Stimulated activated CD8-positive, alpha-beta memory T cell treated with anti-CD3 and anti-CD28 coated beads, Interleukin-2, amount 100 ng/mL, for 48 hours (primary cell): ENCODE measurements around the gene CEP170B.
A peak's percentile ranks its signal among the peaks of the same experiment; 100 is the strongest.
"Not testable (repeated sequence)": the region's sequence is repeated elsewhere in the genome, so short reads cannot be mapped to it uniquely, and the experiment has no call there.

Experiments
- DNase-seq, 2 donors: peaks; one replicate each; pipeline ENCODE4 v3.0.0-alpha.2; 2020; ENCODE audit warnings: low read depth in 2 of 2

Gene CEP170B

DNA sequence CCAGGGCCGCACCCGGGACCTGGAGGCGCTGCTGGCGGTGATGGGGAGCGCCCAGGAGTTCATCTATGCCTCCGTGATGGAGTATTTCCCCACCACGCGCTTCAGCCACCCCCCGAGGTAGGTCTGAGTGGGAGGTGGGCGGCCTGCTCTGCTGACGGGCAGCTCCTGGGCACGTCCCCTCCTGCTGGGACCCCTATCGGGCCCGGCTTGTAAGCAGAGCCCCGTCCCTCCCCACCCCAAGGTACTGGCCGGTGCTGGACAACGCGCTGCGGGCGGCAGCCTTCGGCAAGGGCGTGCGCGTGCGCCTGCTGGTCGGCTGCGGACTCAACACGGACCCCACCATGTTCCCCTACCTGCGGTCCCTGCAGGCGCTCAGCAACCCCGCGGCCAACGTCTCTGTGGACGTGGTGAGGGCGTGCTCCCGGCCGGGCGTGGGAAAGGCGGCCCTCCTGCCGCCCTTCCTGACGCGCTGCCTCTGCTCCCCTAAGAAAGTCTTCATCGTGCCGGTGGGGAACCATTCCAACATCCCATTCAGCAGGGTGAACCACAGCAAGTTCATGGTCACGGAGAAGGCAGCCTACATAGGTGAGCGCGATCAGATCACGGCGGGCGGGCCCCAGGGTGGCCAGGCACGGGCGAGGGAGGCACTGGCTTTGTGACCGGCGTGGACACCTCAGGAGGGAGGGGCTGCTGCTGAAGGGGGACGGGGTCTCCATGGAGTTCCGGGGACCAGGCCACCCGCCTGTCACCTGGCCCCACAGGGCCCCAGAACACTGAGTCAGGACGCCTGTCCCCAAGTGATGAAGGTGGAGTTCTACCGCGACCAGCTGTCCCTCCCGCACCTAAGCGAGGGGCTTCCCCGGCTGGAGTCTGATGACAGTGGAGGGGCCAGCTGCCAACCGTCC, 67.0 kb downstream of the CEP170B start:
- DNase-seq, result no peak

DNA sequence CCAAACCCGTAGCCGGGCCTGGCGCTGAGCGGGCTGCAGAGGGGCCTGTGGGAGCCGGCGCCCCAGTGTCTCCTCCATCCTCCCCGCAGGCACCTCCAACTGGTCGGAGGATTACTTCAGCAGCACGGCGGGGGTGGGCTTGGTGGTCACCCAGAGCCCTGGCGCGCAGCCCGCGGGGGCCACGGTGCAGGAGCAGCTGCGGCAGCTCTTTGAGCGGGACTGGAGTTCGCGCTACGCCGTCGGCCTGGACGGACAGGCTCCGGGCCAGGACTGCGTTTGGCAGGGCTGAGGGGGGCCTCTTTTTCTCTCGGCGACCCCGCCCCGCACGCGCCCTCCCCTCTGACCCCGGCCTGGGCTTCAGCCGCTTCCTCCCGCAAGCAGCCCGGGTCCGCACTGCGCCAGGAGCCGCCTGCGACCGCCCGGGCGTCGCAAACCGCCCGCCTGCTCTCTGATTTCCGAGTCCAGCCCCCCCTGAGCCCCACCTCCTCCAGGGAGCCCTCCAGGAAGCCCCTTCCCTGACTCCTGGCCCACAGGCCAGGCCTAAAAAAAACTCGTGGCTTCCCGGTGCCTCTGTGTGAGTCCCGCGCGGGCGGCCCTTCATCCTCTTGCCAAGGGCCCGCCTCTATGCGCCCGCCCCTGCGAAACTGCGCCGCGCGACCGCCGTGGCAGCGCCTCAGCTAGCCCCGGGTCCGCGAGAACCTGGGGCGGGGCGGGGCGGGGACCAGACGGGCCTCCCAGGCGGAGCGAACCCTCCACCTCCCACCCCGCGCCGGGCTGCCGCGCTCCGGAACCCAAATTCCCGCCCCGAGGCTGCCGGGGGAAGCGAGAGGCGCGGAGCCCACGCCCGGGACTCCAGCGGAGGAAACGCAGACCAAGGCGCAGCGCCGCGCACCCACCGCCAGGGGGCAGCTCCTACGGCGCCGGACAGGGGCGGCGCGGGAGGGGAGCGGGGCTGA, 67.9 kb downstream of the CEP170B start:
- DNase-seq, result peak; percentile 79 to 82

DNA sequence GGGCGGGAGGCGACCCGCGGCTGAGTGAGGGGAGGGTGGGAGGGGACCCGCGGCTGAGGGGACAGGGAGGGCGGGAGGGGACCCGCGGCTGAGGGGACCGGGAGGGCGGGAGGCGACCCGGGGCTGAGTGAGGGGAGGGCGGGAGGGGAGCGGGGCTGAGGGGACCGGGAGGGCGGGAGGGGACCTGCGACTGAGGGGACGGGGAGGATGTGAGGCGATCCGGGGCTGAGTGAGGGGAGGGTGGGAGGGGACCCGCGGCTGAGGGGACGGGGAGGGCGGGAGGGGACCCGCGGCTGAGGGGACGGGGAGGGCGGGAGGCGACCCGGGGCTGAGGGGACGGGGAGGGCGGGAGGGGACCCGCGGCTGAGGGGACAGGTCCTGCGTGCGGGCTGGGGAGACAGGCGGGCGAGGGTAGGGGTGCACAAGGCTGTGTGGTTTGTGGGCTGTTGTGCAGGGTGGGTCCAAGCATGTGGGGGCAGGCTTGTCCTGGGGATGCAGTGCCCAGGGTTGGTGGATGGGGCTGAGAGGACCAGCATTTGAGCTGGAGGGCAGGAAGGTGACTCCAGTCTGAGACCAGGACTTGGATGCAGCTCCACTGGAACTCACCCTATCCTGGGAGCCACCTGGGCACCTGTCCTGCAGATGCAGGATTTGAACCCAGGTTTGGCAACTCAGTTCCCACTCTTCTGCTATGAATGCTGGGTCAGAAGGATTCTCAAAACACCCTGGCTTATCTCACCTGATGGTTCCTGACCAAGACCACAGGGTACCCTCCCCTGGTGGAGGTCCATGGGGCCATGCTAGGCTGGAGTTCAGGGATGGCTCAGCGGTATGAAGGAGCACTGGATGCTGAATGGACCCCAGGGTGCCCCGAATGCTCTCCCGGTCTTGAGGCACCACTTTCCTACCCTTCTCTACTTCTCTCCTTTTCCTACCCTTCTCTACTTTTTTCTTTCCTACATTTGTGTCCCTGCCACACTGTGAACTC, 69.0 kb downstream of the CEP170B start:
- no peak for DNase-seq

DNA sequence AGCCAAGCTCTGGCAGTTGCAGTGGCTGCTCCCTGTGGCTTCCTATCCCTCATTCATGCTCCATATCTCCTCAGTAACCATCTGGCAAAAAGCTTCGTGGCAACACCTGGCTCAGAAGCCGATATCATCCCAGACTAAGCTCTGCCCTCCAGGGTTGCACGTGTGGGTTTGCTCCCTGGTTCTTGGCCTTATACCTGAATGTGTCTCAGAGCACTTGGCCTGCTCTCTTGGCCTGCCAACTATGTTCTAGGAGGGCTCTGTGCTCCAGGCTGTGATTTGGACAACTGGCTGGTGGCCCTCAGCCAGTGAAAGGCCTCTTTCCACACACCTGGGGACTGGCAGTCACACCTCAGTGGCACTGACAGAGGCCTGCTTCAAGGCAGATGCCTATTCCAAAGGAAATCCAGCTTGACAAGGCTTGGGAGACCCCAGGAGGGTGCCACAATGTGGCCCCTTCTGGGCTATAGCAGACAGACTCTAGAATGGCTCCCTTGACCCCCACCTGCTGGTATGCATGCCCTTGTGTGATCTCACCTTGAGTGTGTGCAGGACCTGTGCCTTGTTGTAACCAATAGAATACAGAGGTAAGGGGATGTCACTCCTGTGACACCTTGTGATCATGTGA, 70.1 kb downstream of the CEP170B start:
- no peak for DNase-seq

DNA sequence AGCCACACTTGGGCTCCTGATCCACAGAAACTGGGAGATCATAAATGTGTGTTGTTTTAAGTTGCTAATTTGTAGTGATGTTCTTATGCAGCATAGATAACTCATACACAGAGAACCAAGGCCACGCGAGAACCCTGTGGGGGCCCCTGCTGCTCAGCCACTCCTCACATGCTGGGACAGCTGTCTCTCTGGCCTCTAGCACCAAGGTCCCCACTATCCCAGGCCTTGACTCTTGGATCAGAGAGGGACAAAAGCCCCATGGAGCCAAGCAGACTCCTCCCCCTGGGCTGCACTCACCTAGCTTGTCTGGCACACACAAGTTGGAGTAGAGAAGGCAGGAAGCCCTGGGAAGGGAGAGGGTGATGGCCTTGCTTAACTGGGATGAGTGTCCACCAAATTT, 70.9 kb downstream of the CEP170B start:
- DNase-seq, result no peak

DNA sequence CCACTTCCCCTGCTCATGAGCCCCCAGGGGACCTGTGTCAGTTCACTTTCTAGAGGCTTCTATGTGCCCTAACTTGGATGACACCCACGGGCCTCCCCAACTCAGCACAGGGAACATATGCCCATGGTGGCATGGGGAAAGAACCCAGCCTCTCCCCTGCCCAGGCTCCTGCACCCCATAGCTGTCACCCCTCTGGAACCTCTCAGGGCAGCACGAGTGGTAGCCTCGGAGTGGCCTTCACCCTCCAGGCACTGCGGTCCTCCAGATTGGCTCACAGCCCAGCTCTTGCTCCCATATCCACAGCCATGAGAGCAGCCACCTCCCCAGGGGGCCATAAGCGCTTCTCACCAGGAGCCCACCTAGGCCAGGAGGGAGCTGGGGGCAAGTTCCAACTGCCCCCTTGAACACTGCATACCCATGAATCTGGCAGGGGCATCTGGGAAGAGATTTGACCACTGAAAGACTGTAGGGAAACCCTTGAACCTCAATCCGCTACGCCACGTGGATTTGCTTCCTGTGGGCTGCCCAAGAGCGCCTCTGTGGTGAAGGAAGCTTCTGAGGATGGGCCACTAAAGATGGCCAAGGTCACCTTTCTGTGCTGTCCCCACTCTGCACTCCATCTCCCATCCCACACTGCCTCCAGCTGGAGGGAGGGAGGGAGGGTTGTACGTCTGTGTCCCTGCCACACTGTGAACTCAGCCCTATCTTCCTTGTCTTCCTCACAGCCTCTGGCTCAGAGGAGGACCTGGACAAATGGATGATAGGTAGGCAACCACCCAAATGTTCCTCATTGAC, 71.5 kb downstream of the CEP170B start:
- no peak for DNase-seq

DNA sequence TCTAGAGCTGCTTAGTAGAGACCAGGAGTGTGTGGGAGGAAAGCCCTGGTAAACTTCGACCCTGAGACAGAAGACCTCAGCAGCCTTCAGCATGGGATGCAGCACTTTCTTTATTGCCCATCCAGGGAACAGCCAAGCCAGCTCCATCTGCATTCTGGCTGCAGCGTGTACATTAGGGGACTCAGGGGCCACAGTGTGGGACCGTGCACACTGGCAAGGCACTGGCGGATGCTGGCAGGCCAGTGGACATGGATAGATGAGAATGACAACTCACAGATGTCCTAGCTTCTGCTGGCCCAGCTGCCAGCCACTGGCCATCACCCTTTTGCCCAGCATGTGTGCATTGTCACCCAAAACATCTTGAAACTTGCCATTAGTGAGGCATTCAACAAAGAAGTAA, 72.1 kb downstream of the CEP170B start:
- DNase-seq, result no peak

DNA sequence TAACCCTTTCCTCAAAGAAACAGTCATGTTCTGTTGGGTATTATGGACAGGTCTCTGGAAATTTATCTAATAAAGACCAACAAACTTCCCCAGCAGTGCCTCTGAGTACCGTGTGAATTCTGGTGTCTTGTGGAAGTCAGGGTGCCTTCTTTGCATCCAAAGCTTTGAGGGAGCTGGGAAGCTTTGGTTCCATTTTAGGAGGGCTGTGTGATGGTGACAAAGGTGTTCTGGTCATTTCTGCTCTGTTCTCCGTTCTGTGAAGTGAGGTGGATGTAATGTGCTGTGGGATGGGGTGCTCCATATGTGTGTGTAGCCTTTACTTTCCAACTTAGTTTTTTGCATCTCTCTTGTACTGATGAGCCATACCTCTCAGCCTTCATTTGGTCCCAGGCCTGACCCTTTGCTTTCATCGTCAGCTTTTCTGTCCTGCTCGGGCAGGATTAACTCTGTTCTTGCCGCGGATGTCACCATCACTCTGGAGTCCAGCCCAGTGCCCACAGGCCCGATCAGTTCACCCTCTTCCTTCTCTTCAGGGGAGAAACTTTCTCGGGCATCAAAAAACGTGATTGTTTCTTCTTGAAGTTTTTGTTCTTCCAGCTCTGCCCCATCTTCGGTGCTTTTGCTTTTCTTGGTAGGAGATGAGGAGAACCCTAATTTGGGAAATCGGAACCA, 72.8 kb downstream of the CEP170B start:
- DNase-seq, result no peak

DNA sequence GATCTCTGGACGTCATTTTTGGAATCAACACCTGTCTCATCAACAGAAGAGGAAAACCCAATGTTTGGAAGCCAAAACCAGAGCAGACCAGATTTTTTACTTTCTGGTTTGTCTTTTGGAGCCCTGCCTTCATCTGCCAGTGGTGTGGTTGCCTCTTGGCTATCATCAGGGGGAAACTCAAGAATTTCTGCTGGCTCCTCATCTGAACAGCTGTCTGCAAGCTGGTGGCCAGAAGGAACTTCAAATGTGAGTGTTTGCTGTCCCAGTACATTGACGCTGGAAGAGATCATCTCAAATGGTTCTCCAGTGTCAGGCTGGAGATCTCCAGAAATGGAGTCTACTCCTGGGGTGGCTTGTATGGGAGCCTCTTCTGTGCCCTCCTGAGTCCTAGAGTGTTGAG, 73.4 kb downstream of the CEP170B start:
- no peak for DNase-seq

DNA sequence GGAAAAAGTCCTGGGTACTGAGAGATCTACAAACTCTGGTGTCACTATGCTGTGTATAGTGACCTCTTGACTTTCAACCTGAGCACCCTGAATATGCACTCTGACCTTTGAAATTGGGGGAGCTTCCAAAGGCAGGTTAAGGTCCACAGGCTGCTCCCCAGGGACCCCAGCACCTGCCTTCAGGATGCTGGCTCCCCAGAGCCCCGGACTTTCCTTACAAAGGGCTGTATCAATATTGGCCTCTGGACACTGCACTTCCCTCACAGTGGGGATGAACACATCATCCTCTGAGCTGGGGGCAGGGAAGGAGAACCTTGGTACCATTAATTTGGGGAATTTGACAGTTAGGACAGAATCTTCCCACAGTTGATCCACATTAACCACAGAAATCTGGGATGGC, 73.9 kb downstream of the CEP170B start:
- DNase-seq, result no peak

DNA sequence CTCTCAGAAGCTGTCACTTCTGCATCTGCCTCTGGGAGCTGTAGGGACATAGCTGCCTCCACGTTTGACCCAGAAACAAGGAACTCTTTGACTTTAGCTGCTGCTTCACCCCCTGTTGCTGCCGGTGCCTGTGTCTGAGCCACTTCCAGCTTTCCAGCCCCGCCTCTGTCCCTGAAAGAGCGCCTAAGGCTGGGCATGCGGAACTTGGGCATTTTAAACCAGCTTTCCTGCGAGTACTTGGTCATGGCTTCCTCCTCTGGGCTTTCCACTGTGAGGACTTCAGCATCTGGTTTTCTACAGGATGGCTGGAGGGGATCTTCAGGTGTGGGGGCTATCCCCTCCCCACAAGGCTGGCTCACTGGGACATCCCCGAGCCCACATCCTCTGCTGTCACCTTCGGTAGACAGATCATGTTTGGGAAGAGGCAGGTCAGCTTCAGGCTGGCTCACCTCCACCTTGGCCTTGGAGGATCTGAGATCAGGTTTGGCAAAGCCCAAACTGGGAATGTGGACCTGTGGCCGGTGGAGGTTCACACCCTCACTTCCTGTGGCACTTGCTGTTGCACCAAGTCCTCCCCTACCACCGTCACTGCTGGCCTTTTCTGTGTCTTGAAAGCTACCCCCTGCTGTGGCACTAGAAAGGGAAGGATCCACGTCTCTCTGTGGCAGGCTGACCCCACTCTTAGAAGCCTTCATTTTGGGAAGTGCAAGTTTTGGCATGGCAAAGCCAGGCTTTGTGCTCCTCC, 74.8 kb downstream of the CEP170B start:
- DNase-seq, result no peak

DNA sequence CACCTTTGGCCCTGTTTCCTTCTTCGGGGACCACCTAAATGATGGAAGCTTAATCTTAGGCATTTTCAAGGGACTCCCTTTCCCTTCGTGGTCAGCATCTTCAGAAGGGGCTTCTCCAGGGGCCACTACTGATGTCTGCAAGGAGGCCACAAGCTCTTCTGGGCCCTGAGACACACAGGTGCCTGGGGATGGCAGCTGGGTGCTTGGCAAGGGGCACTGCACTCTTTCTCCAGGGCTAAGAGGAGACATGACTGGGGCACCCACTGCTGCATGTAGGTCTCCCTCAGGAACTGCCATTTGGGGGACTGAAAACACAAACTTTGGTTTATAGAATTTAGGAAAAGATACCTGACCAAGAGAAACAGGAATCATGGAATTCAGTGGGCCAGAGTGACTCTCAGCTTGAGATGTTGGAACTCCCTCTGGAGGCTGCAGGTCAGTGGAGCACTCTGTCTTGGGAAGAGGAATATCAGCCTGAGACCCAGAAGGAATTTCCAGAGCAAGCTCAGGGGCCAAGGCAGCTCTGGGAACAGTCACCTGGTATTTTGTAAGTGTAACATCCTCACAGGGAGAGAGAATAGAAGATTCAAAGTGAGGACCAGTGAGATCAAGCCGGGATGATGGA, 75.6 kb downstream of the CEP170B start:
- DNase-seq, result no peak

DNA sequence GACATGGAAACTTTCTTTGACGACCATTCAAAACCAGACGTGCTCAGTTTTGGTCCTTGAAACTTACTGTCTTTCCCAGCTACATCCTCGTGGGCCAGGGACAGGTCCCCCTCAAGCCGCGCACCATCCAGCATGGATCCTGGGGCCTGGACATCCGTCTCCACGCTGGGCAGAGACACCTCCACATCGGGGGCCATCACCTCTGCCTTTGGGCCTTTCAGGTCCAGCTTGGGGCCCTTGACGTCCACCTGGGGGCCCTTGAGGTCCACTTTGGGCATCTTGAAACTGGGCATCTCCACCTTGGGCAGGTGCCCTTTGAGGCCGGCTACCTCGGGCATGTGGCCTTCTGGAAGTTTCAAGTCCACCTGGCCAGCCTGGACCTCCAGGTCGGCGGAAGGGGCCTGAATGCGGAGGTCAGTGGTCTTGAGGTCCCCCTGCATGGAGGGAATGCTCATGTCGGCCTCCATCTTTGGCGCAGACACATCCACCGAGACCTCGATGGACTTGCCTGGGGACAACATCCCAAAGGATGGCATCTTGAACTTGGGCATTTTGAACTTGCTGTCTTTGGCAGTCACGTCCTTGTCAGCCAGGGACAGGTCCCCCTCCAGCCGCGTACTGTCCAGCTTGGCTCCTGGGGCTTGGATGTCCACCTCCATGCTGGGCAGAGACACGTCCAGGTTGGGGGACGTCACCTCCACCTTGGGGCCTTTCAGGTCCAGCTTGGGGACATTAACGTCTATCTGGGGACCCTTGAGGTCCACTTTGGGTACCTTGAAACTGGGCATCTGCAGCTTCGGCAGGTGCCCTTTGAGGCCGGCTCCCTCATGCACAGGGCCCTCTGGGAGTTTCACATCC, 76.7 kb downstream of the CEP170B start:
- no peak for DNase-seq

DNA sequence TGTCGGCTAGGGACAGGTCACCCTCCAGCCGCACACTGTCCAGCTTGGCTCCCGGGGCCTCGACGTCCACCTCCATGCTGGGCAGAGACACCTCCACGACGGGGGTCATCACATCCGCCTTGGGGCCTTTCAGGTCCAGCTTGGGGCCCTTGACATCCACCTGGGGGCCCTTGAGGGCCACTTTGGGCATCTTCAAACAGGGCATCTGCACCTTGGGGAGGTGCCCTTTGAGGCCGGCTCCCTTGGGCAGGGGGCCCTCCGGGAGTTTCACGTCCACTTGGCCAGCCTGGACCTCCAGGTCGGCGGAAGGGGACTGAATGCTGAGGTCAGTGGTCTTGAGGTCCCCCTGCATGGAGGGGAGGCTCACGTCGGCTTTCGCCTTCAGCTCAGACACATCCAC, 77.5 kb downstream of the CEP170B start:
- DNase-seq, result no peak

DNA sequence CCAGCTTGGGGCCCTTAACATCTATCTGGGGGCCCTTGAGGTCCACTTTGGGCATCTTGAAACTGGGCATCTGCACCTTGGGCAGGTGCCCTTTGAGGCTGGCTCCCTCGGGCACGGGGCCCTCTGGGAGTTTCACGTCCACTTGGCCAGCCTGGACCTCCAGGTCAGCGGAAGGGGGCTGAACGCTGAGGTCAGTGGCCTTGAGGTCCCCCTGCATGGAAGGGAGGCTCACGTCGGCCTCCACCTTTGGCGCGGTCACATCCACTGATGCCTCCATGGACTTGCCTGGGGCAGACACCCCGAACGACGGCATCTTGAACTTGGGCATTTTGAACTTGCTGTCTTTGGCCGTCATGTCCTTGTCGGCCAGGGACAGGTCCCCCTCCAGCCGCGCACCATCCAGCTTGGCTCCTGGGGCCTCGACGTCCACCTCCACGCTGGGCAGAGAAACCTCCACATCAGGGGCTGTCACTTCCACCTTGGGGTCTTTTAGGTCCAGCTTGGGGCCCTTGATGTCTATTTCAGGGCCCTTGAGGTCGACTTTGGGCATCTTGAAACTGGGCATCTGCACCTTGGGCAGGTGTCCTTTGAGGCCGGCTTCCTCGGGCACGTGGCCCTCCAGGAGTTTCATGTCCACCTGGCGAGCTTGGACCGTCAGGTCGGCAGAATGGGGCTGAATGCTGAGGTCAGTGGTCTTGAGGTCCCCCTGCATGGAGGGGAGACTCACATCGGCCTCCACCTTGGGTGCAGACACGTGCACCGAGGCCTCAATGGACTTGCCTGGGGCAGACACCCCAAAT, 78.3 kb downstream of the CEP170B start:
- not testable (repeated sequence) for DNase-seq

DNA sequence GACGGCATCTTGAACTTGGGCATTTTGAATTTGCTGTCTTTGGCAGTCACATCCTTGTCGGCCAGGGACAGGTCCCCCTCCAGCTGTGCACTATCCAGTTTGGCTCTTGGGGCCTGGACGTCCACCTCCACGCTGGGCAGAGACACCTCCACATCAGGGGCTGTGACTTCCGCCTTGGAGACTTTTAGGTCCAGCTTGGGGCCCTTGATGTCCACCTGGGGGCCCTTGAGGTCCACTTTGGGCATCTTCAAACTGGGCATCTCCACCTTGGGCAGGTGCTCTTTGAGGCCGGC, 78.9 kb downstream of the CEP170B start:
- not testable (repeated sequence) for DNase-seq
